DMS153 treated with DMSO at 0.1 percent for 48 hours (cell line): ENCODE results near the gene TMEM45B.
A peak's percentile ranks its signal among the peaks of the same experiment; 100 is the strongest.

Experiments used
- DNase-seq: peaks from one replicate; lab custom pipeline; 2025; ENCODE audit not compliant: unreplicated experiment; lab: John Stamatoyannopoulos, UW

The TMEM45B gene

DNA sequence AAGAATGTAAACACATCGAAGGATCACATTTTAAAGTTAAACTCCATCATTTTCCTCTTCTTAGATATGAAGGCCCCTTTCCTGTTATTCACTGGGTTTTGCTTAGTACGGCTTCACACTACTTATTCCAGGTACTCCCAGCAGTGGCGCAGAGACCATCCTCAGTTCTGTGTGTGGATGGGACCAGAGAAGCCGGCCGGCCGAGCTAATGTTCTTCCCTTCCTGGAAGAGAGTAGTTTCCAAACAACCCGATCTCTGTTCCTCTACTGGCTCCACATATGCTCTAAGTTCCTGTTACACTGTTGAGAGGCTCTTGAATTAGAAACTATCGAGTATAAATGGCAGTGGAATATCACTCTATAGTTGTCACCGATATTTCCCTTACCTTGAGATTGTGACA is 80.4 kb downstream of the TMEM45B start:
- DNase-seq: peak; percentile 14

DNA sequence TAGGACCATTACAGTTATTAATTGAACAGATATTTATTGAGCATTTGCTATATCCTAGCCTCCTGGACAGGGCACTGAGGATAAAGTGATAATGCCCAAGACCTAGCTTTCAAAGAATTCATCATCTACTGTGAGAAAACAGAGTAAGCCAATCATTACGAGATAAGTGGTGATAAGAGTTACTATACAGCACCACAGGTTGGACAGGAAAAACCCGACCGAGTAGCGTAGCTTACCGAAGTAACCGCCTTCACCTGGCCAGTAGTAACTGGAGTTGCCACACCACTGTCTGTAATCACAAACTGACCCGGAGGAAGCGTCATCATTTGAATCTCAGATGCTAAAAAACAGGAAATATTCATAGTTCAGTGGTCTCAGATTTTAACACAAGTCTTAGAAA is 89.8 kb downstream of the TMEM45B start:
- DNase-seq: no peak
